ENCODE results near the gene DSG3.

The DSG3 gene

GRCh38 chr18:31419457-31419932 is 28.0 kb upstream of the DSG3 start:
- Histone ChIP-seq H3K4me1 (ENCODE audit: control insufficient read depth, insufficient read depth, low read length) (peaks cover 14% of the 10 kb centered on the region), H3K27me3 (ENCODE audit: control insufficient read depth, insufficient read depth, low read length) (no peaks in the 10 kb centered on the region), H3K9ac (ENCODE audit: low read length) (no peak overlapping the region)

GRCh38 chr18:31420032-31420431 is 27.5 kb upstream of the DSG3 start:
- no peak overlapping the region for H3K9ac ChIP-seq (ENCODE audit: low read length)

More at GRCh38 chr18:31419457-31419932, 28.0 kb upstream of the DSG3 start:
- Histone ChIP-seq H3K9me3 (ENCODE audit: control insufficient read depth, low read length) (no peaks in the 10 kb centered on the region), H3K4me3 (ENCODE audit: low read length) (no peak overlapping the region), H3K36me3 (ENCODE audit: control insufficient read depth, insufficient read depth, low read length) (no peaks in the 10 kb centered on the region)

GRCh38 chr18:31420524-31420923 is 27.0 kb upstream of the DSG3 start:
- Histone ChIP-seq H3K27me3 (ENCODE audit: control insufficient read depth, insufficient read depth, low read length) (no peaks in the 10 kb centered on the region), H3K4me3 (ENCODE audit: low read length) (no peak overlapping the region), H3K9me3 (ENCODE audit: control insufficient read depth, low read length) (no peaks in the 10 kb centered on the region), H3K36me3 (ENCODE audit: control insufficient read depth, insufficient read depth, low read length) (no peaks in the 10 kb centered on the region), H3K9ac (ENCODE audit: low read length) (no peak overlapping the region), H3K4me1 (ENCODE audit: control insufficient read depth, insufficient read depth, low read length) (peaks cover 14% of the 10 kb centered on the region)

More at GRCh38 chr18:31420032-31420431, 27.5 kb upstream of the DSG3 start:
- H3K4me1 ChIP-seq (ENCODE audit: control insufficient read depth, insufficient read depth, low read length), result peaks cover 14% of the 10 kb centered on the region
- H3K36me3 ChIP-seq (ENCODE audit: control insufficient read depth, insufficient read depth, low read length), result no peaks in the 10 kb centered on the region
- no peak overlapping the region for H3K4me3 ChIP-seq (ENCODE audit: low read length)
- H3K9me3 ChIP-seq (ENCODE audit: control insufficient read depth, low read length), result no peaks in the 10 kb centered on the region
- H3K27me3 ChIP-seq (ENCODE audit: control insufficient read depth, insufficient read depth, low read length), result no peaks in the 10 kb centered on the region

GRCh38 chr18:31424383-31424988 is 23.1 kb upstream of the DSG3 start:
- Histone ChIP-seq H3K36me3 (ENCODE audit: control insufficient read depth, insufficient read depth, low read length) (no peaks in the 10 kb centered on the region), H3K4me3 (ENCODE audit: low read length) (no peak overlapping the region), H3K27me3 (ENCODE audit: control insufficient read depth, insufficient read depth, low read length) (no peaks in the 10 kb centered on the region), H3K9ac (ENCODE audit: low read length) (no peak overlapping the region), H3K4me1 (ENCODE audit: control insufficient read depth, insufficient read depth, low read length) (peaks cover 19% of the 10 kb centered on the region), H3K9me3 (ENCODE audit: control insufficient read depth, low read length) (no peaks in the 10 kb centered on the region)

GRCh38 chr18:31426021-31426420 is 21.5 kb upstream of the DSG3 start:
- Histone ChIP-seq H3K9me3 (ENCODE audit: control insufficient read depth, low read length) (no peaks in the 10 kb centered on the region), H3K27me3 (ENCODE audit: control insufficient read depth, insufficient read depth, low read length) (no peaks in the 10 kb centered on the region), H3K9ac (ENCODE audit: low read length) (no peak overlapping the region), H3K36me3 (ENCODE audit: control insufficient read depth, insufficient read depth, low read length) (no peaks in the 10 kb centered on the region), H3K4me3 (ENCODE audit: low read length) (no peak overlapping the region), H3K4me1 (ENCODE audit: control insufficient read depth, insufficient read depth, low read length) (peaks cover 27% of the 10 kb centered on the region)

- no peaks in the 10 kb centered on the region for H3K36me3 ChIP-seq (ENCODE audit: control insufficient read depth, insufficient read depth, low read length)
Observed at GRCh38 chr18:31426871-31427406, 20.6 kb upstream of the DSG3 start.

GRCh38 chr18:31428211-31428610 is 19.3 kb upstream of the DSG3 start:
- H3K4me3 ChIP-seq (ENCODE audit: low read length), result no peak overlapping the region
- H3K4me1 ChIP-seq (ENCODE audit: control insufficient read depth, insufficient read depth, low read length), result peaks cover 20% of the 10 kb centered on the region
- no peak overlapping the region for H3K9ac ChIP-seq (ENCODE audit: low read length)
- no peaks in the 10 kb centered on the region for H3K36me3 ChIP-seq (ENCODE audit: control insufficient read depth, insufficient read depth, low read length)
- no peaks in the 10 kb centered on the region for H3K27me3 ChIP-seq (ENCODE audit: control insufficient read depth, insufficient read depth, low read length)
- no peaks in the 10 kb centered on the region for H3K9me3 ChIP-seq (ENCODE audit: control insufficient read depth, low read length)

More at GRCh38 chr18:31426871-31427406, 20.6 kb upstream of the DSG3 start:
- Histone ChIP-seq H3K9me3 (ENCODE audit: control insufficient read depth, low read length) (no peaks in the 10 kb centered on the region), H3K4me1 (ENCODE audit: control insufficient read depth, insufficient read depth, low read length) (peaks cover 27% of the 10 kb centered on the region), H3K27me3 (ENCODE audit: control insufficient read depth, insufficient read depth, low read length) (no peaks in the 10 kb centered on the region), H3K9ac (ENCODE audit: low read length) (no peak overlapping the region), H3K4me3 (ENCODE audit: low read length) (no peak overlapping the region)

GRCh38 chr18:31429623-31430022 is 17.9 kb upstream of the DSG3 start:
- H3K9ac ChIP-seq (ENCODE audit: low read length), result no peak overlapping the region
- H3K36me3 ChIP-seq (ENCODE audit: control insufficient read depth, insufficient read depth, low read length), result no peaks in the 10 kb centered on the region

GRCh38 chr18:31430072-31430471 is 17.5 kb upstream of the DSG3 start:
- Histone ChIP-seq H3K36me3 (ENCODE audit: control insufficient read depth, insufficient read depth, low read length) (no peaks in the 10 kb centered on the region), H3K9ac (ENCODE audit: low read length) (no peak overlapping the region), H3K9me3 (ENCODE audit: control insufficient read depth, low read length) (no peaks in the 10 kb centered on the region), H3K4me3 (ENCODE audit: low read length) (no peak overlapping the region), H3K4me1 (ENCODE audit: control insufficient read depth, insufficient read depth, low read length) (peaks cover 20% of the 10 kb centered on the region), H3K27me3 (ENCODE audit: control insufficient read depth, insufficient read depth, low read length) (no peaks in the 10 kb centered on the region)

More at GRCh38 chr18:31429623-31430022, 17.9 kb upstream of the DSG3 start:
- Histone ChIP-seq H3K4me1 (ENCODE audit: control insufficient read depth, insufficient read depth, low read length) (peaks cover 20% of the 10 kb centered on the region), H3K27me3 (ENCODE audit: control insufficient read depth, insufficient read depth, low read length) (no peaks in the 10 kb centered on the region), H3K9me3 (ENCODE audit: control insufficient read depth, low read length) (no peaks in the 10 kb centered on the region), H3K4me3 (ENCODE audit: low read length) (no peak overlapping the region)

- Histone ChIP-seq H3K9ac (ENCODE audit: low read length) (no peak overlapping the region), H3K36me3 (ENCODE audit: control insufficient read depth, insufficient read depth, low read length) (no peaks in the 10 kb centered on the region), H3K9me3 (ENCODE audit: control insufficient read depth, low read length) (no peaks in the 10 kb centered on the region), H3K27me3 (ENCODE audit: control insufficient read depth, insufficient read depth, low read length) (no peaks in the 10 kb centered on the region), H3K4me3 (ENCODE audit: low read length) (no peak overlapping the region), H3K4me1 (ENCODE audit: control insufficient read depth, insufficient read depth, low read length) (peaks cover 20% of the 10 kb centered on the region)
Observed at GRCh38 chr18:31430554-31430953, 17.0 kb upstream of the DSG3 start.

- no peak overlapping the region for H3K9ac ChIP-seq (ENCODE audit: low read length)
- no peaks in the 10 kb centered on the region for H3K27me3 ChIP-seq (ENCODE audit: control insufficient read depth, insufficient read depth, low read length)
Observed at GRCh38 chr18:31432316-31432715, 15.2 kb upstream of the DSG3 start.

GRCh38 chr18:31436825-31437224 is 10.7 kb upstream of the DSG3 start:
- no peaks in the 10 kb centered on the region for H3K36me3 ChIP-seq (ENCODE audit: control insufficient read depth, insufficient read depth, low read length)
- H3K27me3 ChIP-seq (ENCODE audit: control insufficient read depth, insufficient read depth, low read length), result no peaks in the 10 kb centered on the region
- no peak overlapping the region for H3K9ac ChIP-seq (ENCODE audit: low read length)
- no peaks in the 10 kb centered on the region for H3K4me1 ChIP-seq (ENCODE audit: control insufficient read depth, insufficient read depth, low read length)
- H3K4me3 ChIP-seq (ENCODE audit: low read length), result no peak overlapping the region
- H3K9me3 ChIP-seq (ENCODE audit: control insufficient read depth, low read length), result no peaks in the 10 kb centered on the region

More at GRCh38 chr18:31432316-31432715, 15.2 kb upstream of the DSG3 start:
- Histone ChIP-seq H3K36me3 (ENCODE audit: control insufficient read depth, insufficient read depth, low read length) (no peaks in the 10 kb centered on the region), H3K9me3 (ENCODE audit: control insufficient read depth, low read length) (no peaks in the 10 kb centered on the region), H3K4me1 (ENCODE audit: control insufficient read depth, insufficient read depth, low read length) (peaks cover 20% of the 10 kb centered on the region), H3K4me3 (ENCODE audit: low read length) (no peak overlapping the region)

All from mucosa of stomach (tissue), 1 donor.